ENCODE data around the gene ROR1. TPM values are rescaled to one million over a fixed set of nuclear protein-coding genes. Genes with fewer than 3 reads are reported as not detected.

Gene ROR1
- total and polyA plus RNA-seq, 2 of the 4 experiments (the other 2 are of a cell fraction): 4.4 to 10.0 TPM

- H2BK20ac ChIP-seq (ENCODE audit: low read depth, low read length): no peak overlapping the region
- H3K14ac ChIP-seq (replicated peaks; ENCODE audit: low read depth, low read length): no peak overlapping the region
- H3K27ac ChIP-seq (ENCODE audit: insufficient read depth, low read length): no peak overlapping the region
- in situ Hi-C loops (cut with MboI; ENCODE audit: low sequenced_read_pairs): loop anchor here (10.0 kb wide), 1 partner anchor 56 kb away; no protein-coding TSS in a partner anchor
- H3K18ac ChIP-seq (ENCODE audit: low read depth, low read length): no peak overlapping the region
- no peak overlapping the region for H3K9ac ChIP-seq (ENCODE audit: low read depth, low read length)
- no peaks in the 10 kb centered on the region for H3K27me3 ChIP-seq (ENCODE audit: control insufficient read depth, insufficient read depth, low read length)
- no peak for DNase-seq
- no peak overlapping the region for H2AK9ac ChIP-seq (replicated peaks; ENCODE audit: low read depth, low read length, poor library complexity)
- peaks cover 0 to 7% of the 10 kb centered on the region in 2 experiments; a peak in 1 of 4 replicates for H3K79me1 ChIP-seq (ENCODE audit: low read depth in 1 of 2, low read length in 2 of 2)
- H3K4me1 ChIP-seq (ENCODE audit: control insufficient read depth, insufficient read depth, low read length): peaks cover 20% of the 10 kb centered on the region
- H3K9me3 ChIP-seq (ENCODE audit: control insufficient read depth, insufficient read depth, low read length): no peaks in the 10 kb centered on the region
- intact Hi-C loops (cut with micrococcal nuclease): no loop called here
- no peak overlapping the region for H2BK5ac ChIP-seq (ENCODE audit: low read depth, low read length, poor library complexity, severe bottlenecking)
- WGBS, 2 experiments (ENCODE audit: extremely low coverage in 2 of 2, insufficient read length in 1 of 2): no CpG with 5 or more reads among the region's 1 CpG
- CTCF ChIA-PET: no interaction called here
- no peak overlapping the region for H4K8ac ChIP-seq (ENCODE audit: low read depth in 2 of 2, low read length in 2 of 2)
- no peak overlapping the region for H2AK5ac ChIP-seq (ENCODE audit: low read depth, low read length)
- dilution Hi-C loops (cut with HindIII; ENCODE audit: low sequenced_read_pairs, unreplicated experiment): no loop called here
- peaks cover 8% of the 10 kb centered on the region for H3K9me1 ChIP-seq (ENCODE audit: insufficient read depth, low read length)
- no peak for ATAC-seq (ENCODE audit: low read depth)
- POLR2A ChIA-PET (ENCODE audit: unreplicated experiment): no interaction called here
- H4K5ac ChIP-seq (ENCODE audit: low read depth, low read length): no peak overlapping the region
- H4K91ac ChIP-seq (ENCODE audit: insufficient read depth, low read depth, low read length): no peak overlapping the region
- no peak overlapping the region for H3K4me3 ChIP-seq (ENCODE audit: insufficient read depth, low read depth, low read length)
- no peak overlapping the region for H2AFZ ChIP-seq (replicated peaks; ENCODE audit: low read length, poor library complexity)
- no peak overlapping the region for H2BK120ac ChIP-seq (ENCODE audit: low read depth, low read length)
- no peak for TF ChIP-seq USF2 (IDR thresholded peaks at IDR 0.05; ENCODE audit: low read depth, low read length)
- TF ChIP-seq NFE2L2 (IDR thresholded peaks at IDR 0.05; ENCODE audit: low read depth, low read length): no peak
- no peak for TF ChIP-seq CEBPB (IDR thresholded peaks at IDR 0.05; ENCODE audit: low read depth, low read length)
- TF ChIP-seq SMC3 (IDR thresholded peaks at IDR 0.05; ENCODE audit: low read depth, low read length): no peak
- no peak for TF ChIP-seq CTCF (conservative IDR thresholded peaks at IDR 0.05; ENCODE audit: low read depth, low read length)
- no peak for TF ChIP-seq POLR2A (IDR thresholded peaks at IDR 0.05; ENCODE audit: low read depth, low read length)
- no peak for TF ChIP-seq RFX5 (IDR thresholded peaks at IDR 0.05; ENCODE audit: low read depth, low read length)
- no peak for TF ChIP-seq CHD1 (IDR thresholded peaks at IDR 0.05; ENCODE audit: low read depth, low read length)
- no peak for TF ChIP-seq RCOR1 (IDR thresholded peaks at IDR 0.05; ENCODE audit: insufficient replicate concordance, low read length)
- no peak for TF ChIP-seq ELK1 (IDR thresholded peaks at IDR 0.05; ENCODE audit: borderline replicate concordance, low read depth, low read length)
- no peak for TF ChIP-seq MAZ (IDR thresholded peaks at IDR 0.05; ENCODE audit: borderline replicate concordance, low read depth, low read length)
- no peak for TF ChIP-seq RAD21 (IDR thresholded peaks at IDR 0.05; ENCODE audit: low read length)
- TF ChIP-seq MXI1 (IDR thresholded peaks at IDR 0.05; ENCODE audit: borderline replicate concordance, low read depth, low read length): no peak
- TF ChIP-seq FOS (IDR thresholded peaks at IDR 0.05; ENCODE audit: low read depth, low read length): no peak
- TF ChIP-seq BHLHE40 (IDR thresholded peaks at IDR 0.05; ENCODE audit: low read depth, low read length): no peak
- no peak for TF ChIP-seq MAFK (IDR thresholded peaks at IDR 0.05; ENCODE audit: low read depth, low read length)
- no peak overlapping the region for H2BK15ac ChIP-seq (ENCODE audit: low read depth, low read length)
- no peak overlapping the region for H3K4ac ChIP-seq (ENCODE audit: low read depth, low read length)
- no peaks in the 10 kb centered on the region for H3K36me3 ChIP-seq (ENCODE audit: control insufficient read depth, insufficient read depth, low read length)
- no peak overlapping the region for H3K4me2 ChIP-seq (ENCODE audit: low read depth, low read length)
- BruUV-seq (replicated peaks): no TSS peak
- H3K23ac ChIP-seq (ENCODE audit: low read depth, low read length): no peak overlapping the region
- no peaks in the 10 kb centered on the region for H4K20me1 ChIP-seq (ENCODE audit: insufficient read depth, low read length)
- H3K56ac ChIP-seq (ENCODE audit: extremely low read depth, insufficient read depth, low read length): no peak overlapping the region
Measured at GRCh38 chr1:63880958-63881576, 107.2 kb downstream of the ROR1 start.
